GM18909 (cell line): ENCODE results near the gene MESD.
A peak's percentile ranks its signal among the peaks of the same experiment; 100 is the strongest.

Experiments
- ATAC-seq: cut with Tn5 transposase; IDR thresholded peaks from one replicate; pipeline ENCODE4 v1.9.1; 2021; ENCODE audit warnings: mild to moderate bottlenecking; ENCODE audit not compliant: unreplicated experiment, poor library complexity

The MESD gene

DNA sequence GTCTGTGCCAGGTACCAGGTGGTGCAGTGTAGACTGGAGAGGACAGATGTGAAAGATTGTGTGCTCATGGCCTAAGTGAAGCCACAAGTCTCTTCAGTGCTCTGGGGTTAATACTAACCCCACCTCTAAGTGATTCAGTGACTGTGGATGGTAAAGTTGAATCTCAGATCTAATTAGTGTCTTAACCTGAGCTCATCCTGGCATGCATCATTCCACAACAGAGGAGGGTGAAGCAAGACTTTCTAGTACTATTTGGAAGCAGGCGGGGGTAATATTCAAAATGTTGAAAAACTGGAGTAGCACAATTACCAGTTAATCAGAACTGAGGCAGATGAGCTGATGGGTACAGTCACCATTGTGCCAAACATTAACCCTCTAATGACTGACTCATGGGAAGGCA lies 2.8 kb upstream of the MESD start:
- ATAC-seq, result no peak

DNA sequence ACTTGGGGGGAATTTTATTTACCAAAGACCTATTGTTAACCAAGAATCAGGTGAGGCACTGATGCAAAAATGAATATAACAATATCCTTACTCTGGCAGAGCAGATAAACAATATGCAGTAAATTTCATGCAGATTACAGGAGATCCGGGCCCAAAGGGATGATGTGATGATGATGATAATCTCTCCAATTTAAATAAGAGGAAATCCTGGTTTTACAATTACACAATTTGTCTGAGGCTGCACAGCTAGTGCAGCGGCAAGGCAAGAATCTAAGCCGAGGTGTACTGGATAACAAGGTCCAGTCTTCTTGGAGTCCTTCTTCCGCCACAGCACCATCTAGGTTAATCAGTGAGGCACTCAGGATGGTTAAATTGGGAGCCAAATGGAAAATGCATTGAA lies 2.4 kb upstream of the MESD start:
- no peak for ATAC-seq

DNA sequence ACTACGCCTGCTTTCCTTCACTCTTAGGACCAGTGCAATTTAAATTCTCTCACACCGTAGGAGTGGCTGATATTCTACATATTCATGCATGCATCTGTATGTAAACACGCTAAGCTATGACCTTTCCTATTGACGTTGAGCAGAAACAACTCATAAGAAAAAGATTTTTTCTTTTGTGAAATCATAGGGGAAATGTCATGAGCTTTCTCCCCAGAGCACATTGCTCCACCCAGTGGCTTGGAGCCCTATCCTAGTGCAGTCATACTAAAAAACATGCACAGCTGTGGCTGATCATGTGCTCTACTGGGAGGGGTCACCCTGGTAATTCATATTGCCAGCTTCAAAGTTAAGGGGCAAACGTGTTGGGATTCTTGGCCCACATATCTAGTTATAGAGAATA lies 1.8 kb upstream of the MESD start:
- no peak for ATAC-seq

DNA sequence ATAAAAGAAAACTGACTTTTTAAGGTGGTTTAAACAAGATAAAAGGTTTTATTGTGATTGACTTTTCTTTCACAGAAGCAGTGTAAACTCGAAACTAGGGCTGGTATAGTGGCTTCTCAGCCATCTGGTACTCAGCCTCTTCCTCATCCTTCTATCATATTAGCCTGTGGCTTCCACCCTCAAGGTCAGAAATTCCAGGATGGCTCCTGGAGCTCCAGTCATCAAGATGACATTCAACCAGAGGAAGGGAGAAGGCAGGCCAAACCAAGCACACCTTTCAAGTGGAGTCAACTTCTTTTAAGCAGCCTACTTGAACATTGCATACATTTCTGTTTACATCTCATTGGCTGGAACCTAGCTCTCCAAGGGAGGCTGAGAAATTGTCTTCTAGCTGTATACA lies 1.3 kb upstream of the MESD start:
- ATAC-seq, result no peak

DNA sequence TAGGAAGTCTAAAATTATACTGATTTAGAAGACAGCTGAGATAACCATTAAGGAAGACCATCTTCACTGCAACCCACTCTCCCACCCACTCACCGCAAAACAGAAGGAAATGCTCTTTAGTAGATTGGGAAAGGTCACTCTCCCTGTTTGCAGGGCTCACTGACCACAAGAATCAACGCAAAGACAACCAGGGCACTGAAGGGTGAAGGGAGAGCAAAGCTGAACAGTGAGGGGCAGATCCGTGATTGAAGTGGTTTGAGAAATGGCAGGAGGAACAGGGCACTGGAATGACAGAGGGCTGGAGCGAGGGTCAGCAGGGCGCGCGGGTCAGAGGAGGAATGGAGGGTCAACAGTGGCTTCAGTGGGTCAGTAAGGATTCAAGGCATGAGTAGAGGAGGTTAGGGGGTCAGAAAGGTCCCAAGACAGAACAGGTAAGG lies 520 bp downstream of the MESD start:
- ATAC-seq, result peak; percentile 8

DNA sequence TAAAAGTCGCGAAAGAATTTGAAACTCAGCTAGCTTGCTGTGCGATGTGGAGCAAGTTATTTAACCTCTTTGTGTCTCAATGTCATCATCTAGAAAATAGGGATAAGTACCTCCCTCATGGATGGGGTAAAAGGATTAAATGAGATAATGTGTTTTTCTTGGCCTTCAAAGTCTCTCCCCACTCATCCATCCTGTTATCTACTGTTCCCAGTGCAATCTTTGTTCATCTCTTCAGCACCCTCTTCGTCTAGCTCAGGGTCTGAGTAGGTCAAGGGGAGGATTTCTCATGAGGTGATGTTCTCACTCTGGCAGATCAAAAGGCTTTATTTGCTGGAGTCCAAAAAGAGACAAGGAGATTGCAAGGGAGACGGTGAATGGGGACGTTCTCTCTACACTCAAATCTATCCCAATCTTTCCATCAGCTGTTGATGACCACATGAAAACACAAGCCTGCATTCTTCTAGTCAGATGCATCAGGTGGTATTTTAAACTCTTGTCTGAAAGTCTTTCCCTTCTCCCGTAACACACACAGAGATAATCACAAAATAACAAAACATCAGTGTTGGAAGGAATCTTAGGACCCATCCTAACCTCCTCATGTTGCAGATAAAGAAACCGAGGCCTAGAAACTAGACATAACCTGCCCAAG lies 1.3 kb downstream of the MESD start:
- no peak for ATAC-seq

DNA sequence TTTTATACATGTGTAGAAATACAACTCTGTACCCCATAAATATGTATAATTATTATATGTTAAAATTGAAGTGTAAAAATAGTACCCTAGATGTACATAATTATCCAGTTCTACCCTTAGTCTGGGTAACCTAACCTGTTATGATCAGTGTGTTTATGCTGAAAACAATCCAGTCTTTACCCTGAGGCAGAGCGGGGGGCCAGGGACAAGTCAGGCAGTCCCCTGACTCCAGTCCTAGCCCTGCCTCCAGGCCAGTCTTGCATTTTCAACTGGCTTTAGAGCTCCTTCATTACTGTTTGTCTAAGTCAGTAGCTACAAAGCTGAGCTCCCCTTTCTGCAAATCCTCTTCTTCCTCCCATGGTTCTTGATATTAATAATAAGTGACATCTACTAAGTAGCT lies 3.1 kb downstream of the MESD start:
- no peak for ATAC-seq

DNA sequence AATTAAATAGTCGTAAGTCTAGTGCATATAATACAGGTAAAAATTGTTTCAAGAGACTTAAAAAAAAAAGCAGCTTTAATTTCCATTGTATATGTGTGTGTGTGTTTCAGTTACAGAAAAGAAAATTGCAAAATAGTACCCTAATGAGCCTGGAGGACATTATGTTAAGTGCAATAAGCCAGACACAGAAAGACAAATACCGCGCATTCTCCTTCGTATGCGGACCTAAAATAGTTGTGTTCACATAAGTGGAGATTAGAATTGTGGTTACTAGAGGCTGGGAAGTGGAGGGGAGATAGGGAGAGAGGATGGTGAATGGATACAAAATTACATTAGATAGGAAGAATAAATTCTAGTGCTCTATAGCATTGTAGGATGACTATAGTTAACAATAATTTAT lies 3.6 kb downstream of the MESD start:
- ATAC-seq, result no peak

DNA sequence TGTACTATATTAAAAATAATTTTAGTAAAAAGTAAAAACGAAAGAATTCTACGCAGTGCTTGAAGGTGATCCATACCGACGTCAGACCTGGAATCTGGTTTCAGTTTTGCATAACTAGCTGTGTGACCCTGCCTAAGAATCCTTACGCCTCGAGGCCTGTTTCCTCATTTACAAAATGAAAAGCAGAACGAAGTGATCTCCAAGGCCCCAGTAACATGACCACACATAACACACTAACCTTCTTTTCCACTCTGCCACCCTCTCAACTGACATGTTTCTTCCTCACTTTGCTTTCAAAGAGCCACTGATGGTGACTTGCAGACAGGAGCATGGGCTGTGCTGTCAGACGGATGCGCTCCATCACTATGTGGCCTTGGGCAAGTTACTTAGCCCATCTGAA lies 4.8 kb downstream of the MESD start:
- ATAC-seq, result no peak

DNA sequence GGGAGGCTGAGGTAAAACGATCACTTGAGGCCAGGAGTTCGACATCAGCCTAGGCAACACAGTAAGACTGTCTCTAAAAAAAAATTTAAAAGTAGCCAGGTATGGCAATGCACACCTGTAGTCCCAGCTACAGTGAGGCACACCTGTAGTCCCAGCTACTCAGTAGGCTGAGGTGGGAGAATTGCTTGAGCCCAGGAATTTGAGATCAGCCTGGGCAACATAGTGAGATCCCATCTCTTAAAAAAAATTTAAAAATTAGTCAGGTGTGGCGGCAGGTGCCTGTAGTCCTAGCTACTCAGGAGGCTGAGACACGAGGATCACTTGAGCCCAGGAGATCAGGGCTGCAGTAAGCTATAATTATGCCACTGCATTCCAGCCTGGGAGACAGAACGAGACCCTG lies 6.8 kb downstream of the MESD start:
- no peak for ATAC-seq

DNA sequence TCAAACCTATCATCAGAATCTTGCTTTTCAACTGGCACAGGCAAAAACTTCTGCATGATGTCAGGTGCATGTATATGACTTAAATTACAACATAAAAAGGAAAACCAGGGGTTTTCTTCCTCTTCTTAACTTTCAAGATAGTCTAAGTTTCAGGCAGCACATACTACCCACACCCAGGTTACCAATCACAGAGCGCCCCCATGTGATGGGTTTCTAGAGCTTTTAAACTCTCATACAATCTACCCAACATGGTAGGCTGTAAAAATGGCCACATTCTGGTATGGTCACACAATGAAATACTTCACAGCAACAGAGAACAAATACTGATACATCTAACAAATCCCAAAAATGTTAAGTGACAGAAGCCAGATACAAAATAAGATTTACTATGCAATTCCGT lies 7.4 kb downstream of the MESD start:
- no peak for ATAC-seq

DNA sequence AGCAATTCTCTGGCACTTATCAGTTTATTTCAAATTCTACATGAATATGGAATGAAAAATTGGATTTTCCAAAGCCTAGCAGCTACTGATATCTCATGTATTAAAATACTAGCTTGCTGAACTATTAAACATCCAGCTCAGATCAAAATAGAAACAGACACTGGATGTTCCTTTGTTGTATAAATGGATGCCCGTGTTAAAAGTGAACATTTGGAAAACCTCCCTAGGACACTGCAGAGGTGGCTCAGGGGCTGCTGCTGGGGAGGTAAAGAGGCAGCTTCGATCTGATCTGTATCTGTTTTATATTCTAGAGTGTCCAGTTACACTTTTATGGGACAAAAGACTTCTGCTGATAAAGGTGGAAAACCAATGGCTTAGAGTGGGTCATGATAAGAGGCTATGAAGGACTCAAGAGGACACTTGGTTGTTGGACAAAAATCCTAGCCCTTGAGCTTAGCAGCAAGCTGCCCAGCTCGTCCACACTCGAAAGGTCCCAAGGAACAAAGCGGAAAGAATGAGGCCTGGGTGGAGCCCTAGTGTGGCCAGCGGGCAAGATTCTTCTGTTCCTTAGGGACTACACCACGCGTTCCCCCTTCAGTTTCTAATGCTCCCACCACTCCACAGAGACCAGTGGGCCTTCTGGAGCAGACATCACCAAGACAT lies 9.9 kb downstream of the MESD start:
- ATAC-seq, result no peak

DNA sequence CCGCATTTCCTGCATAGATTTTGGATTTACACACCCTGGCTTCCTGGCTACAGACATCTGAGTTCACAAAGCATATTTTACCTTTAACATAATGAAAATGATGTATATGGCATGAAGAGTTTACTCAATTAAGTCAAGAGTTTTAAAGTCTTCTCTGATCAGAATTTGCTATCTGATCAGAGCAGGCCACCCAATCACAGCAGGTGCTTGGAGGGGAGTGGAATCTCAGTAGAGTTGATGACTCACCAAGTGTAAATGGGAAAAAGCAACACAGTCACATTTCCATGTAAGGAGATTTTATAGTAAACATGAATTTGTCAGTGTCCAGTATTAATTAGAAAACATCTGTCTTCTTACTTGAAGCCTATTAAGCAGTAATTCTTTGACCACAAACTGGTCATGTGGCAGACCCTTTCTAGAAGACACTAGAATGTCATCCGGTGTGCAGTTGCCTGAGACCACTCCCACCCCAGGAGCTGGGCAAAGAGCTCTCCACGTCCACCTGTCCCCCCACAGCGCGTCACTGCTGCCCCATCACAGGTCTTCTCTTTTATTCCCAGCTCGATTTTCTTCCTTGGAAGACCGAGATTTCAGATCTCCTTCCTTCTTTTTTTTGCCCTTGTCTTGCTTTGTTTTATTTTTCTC lies 10.8 kb downstream of the MESD start:
- ATAC-seq, result no peak

DNA sequence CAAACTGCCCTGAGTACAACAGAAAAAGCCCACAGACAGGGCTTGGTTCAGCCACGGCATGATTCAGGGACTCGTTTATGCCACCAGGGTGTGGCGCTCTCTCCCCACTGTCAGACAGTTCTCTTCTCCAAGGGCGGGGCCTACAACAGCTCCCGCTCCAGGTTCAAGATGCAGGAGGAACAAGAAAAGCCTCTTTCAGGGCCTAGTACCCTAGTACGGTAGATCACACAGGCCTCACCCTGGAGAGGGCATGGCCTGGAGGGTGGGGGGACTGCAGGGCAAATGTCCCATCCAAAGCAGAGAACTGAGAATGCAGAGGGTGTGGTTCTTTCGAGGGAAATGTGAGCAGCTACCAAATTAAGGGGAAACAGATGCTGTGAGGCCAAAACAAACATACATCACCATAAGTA lies 12.0 kb downstream of the MESD start:
- ATAC-seq, result no peak

DNA sequence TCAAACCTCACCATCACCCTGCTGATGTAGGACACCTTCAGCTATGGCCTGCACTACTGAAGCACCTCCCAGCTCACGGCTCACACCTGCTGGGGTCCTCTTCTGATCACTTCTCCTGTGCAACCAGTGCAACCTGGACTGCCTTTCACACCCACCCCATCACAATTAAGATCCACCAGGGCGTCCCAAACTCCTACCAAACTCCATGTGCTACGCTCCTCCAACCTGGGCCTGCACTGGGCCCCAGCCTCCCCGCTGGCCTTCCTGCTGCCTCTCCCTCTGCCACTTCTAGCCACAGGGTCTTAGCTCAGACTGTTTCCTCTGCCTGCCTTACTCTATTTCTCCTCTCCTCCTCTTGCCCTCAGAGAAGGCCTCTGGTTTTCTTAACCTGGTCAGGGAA lies 12.8 kb downstream of the MESD start:
- ATAC-seq, result no peak

DNA sequence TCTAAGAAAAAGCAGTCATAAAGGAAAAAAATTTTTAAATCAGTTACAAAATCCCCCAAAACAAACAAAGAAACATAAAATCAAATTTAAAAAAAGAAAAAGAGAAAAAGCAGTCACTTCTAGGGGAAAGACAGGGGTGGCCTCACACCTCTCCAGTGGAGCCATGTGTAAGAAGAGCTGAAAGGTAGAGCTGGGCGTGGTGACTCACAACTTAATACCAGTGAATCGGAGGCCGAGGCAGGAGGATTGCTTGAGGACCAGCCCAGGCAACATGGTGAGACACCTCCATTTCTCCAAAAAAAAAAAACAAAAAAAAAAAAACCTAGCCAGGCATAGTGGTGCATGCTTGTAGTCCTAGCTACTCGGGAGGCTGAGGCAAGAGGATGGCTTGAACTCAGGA lies 14.7 kb downstream of the MESD start:
- ATAC-seq, result no peak

DNA sequence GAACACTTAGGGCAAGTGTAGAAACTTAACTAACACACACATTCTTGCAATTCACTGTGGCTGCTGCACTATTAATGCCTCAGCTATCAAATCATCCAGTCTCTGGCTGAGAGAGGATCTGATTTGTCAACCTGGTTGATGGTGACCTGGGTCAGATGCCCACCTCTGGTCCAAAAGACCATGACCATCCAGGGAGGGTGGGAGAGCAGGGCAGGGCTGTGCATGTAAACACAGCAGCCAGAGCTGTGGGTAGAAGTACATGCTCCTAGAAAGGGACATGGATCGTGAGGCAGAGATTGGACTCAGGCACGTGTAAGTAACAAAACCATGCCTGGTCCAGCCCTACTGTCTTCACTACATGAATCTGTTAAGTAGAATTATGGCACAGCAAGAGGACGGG lies 17.3 kb downstream of the MESD start:
- ATAC-seq, result no peak

DNA sequence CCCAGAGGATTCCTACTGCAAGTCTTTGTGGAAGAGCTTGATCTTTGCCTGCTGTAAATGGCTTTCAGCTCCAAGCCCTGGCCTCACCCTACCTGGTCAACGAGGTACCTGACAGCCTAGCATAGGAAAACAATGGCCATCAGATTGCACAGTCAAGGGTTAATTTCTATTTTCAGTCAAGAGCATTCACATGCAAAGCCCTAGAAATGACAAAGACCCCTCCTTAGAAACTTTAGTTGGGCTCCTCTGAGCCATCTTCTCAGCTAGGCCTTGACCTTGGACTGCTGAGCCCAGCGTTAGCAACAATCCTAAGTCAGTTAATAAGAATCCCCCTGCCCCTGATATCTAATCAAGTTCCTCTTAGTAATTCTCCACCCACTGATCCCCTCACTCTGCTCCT lies 18.5 kb downstream of the MESD start:
- no peak for ATAC-seq

DNA sequence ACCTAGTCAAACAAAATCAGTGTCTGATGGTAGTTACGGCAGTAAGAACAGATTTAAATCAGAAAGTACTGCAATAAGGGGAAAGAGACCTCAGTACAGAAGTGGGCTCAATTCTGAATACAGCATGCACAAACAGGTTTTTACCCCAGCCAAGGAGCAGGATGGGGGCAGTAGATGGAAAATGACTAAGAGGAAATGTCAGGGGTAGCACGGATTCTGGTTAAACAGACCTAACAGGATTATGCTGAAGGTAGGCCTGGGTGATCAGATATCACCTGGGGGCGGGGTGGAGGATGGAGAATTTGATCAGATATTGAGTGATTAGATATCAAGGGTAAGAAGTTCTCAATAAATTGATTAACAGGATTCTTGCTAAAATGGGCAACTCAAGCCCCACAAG lies 19.0 kb downstream of the MESD start:
- ATAC-seq, result no peak

DNA sequence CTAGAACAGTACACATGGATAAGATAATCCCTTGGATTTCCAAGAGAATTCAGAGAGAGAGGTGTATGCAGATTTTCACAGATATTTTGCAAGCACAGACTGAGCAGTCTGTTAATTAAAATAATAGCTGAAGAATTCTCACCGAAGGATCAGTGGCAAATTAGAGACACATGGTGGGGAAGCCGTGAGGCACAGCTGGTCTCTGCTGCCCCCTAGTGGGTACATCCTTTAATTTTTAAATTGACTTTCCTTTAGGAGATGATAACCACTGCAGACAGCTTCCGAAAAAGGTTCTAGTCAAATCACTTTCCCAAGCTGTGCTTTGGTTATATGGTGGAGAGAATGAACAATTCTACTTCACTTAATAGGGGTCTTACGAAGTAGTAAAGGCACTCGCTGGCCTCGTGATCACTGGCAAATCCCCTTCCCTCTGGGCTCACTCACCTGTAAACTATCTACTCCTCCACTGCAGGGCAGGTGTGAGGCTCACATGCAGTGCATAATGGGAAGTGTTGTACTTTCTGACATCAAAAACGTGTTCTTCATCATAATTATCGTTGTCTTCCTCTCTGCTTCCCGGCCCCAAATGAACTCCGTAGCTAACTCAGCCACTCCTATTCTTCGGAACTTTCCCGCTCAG lies 19.5 kb downstream of the MESD start:
- ATAC-seq, result peak; percentile 54

DNA sequence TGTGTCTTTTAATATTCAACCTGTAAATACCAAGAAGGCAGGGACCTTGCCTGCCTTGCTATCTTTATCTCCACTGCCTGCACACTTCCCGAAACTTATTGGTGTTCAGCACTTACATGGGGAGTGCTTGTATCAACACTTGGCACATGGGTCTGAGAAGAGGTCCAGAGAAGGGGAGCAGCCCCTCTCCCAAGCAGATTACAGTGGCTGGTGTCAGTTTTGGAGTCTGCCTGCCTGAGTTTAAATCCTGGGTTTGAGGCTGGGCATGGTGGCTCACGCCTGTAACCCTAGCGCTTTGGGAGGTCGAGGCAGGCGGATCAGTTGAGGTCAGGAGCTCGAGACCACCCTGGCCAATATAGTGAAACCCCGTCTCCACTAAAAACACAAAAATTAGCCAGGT lies 20.3 kb downstream of the MESD start:
- ATAC-seq, result no peak
